Natural killer cell (primary cell): ENCODE data around the gene ADAM11. TPM values are rescaled to one million over a fixed set of nuclear protein-coding genes. Genes with fewer than 3 reads are reported as not detected.

ENCODE experiments used
- ATAC-seq, 3 donors: fragments of 150-1000 bp in 2 of 3; fragments of 200-7000 bp in 1 of 3; cut with Tn5 transposase; 1 replicate in 1 of 3; 2 replicates in 2 of 3; pipeline ENCODE4 v1.10.0; 2021; ENCODE audit warnings: mild to moderate bottlenecking in 2 of 3, moderate library complexity in 2 of 3
- DNase-seq, 2 donors: peaks; one replicate each; pipeline versions ENCODE4 v3.0.0 to v3.0.0-alpha.2; 2013 to 2021; ENCODE audit warnings: mixed read lengths in 1 of 2
- H3K27ac ChIP-seq: one replicate; pipeline ENCODE4 v1.5.1; 2013; ENCODE audit warnings: mild to moderate bottlenecking, low read length
- H3K27me3 ChIP-seq: one replicate; pipeline ENCODE4 v1.6.1; 2013; ENCODE audit warnings: low read length; ENCODE audit not compliant: control insufficient read depth, insufficient read depth
- H3K36me3 ChIP-seq: one replicate; pipeline ENCODE4 v1.6.1; 2013; ENCODE audit warnings: low read length; ENCODE audit not compliant: control insufficient read depth, insufficient read depth
- H3K4me1 ChIP-seq: one replicate; pipeline ENCODE4 v1.6.1; 2013; ENCODE audit warnings: low read length; ENCODE audit not compliant: control insufficient read depth, insufficient read depth
- H3K4me3 ChIP-seq: one replicate; pipeline ENCODE4 v1.5.1; 2013; ENCODE audit warnings: low read length
- H3K9me3 ChIP-seq: one replicate; pipeline ENCODE4 v1.6.1; 2013; ENCODE audit warnings: low read length; ENCODE audit not compliant: control insufficient read depth, insufficient read depth
- H3K27ac Mint-ChIP-seq, 2 donors: one replicate each; pipeline ENCODE4 v1.8.0; 2022; ENCODE audit warnings: mild to moderate bottlenecking in 2 of 2, mixed read lengths in 2 of 2, moderate library complexity in 1 of 2
- H3K27me3 Mint-ChIP-seq, 2 donors: one replicate each; pipeline ENCODE4 v1.8.0; 2022; ENCODE audit warnings: low read depth in 2 of 2, mixed read lengths in 2 of 2
- H3K36me3 Mint-ChIP-seq: one replicate; pipeline ENCODE4 v1.8.0; 2022; ENCODE audit warnings: mixed read lengths
- H3K4me1 Mint-ChIP-seq, 2 donors: one replicate each; pipeline ENCODE4 v1.8.0; 2022; ENCODE audit warnings: mixed read lengths in 2 of 2
- H3K4me3 Mint-ChIP-seq: one replicate; pipeline ENCODE4 v1.8.0; 2022; ENCODE audit warnings: mild to moderate bottlenecking, moderate library complexity, mixed read lengths
- H3K9me3 Mint-ChIP-seq, 2 donors: one replicate each; pipeline ENCODE4 v1.8.0; 2022; ENCODE audit warnings: mixed read lengths in 2 of 2
- WGBS: methylation state at CpG from one replicate; pipeline ENCODE4 v1.1.7; 2013; ENCODE audit warnings: missing lambda C conversion rate; ENCODE audit not compliant: insufficient coverage; 5-methylcytosine and 5-hydroxymethylcytosine counted together
- intact Hi-C: fragments of 100-400 bp; cut with micrococcal nuclease; formaldehyde crosslinking; loops from one replicate; pipeline ENCODE4 v1.14.2; 2022
- total RNA-seq, 4 donors: library from RNA; stranded (reverse); fragments of 120-200 nt in 1 of 4; gene quantifications; one replicate each; pipeline versions ENCODE4 v1.2.3 to v1.2.4, GENCODE V29; 2013 to 2022
- TF ChIP-seq, protein P1 (sequence below): fragments of 200-600 bp; IDR thresholded peaks from one replicate; pipeline ENCODE4 v1.8.0; 2022; ENCODE audit warnings: antibody characterized with exemption

ADAM11 gene
- total RNA-seq, 3 donors from 2014 or later (not counting 1 experiment from before 2014, with no cell fraction given), result 0.18 to 0.28 (median 0.28) TPM

DNA sequence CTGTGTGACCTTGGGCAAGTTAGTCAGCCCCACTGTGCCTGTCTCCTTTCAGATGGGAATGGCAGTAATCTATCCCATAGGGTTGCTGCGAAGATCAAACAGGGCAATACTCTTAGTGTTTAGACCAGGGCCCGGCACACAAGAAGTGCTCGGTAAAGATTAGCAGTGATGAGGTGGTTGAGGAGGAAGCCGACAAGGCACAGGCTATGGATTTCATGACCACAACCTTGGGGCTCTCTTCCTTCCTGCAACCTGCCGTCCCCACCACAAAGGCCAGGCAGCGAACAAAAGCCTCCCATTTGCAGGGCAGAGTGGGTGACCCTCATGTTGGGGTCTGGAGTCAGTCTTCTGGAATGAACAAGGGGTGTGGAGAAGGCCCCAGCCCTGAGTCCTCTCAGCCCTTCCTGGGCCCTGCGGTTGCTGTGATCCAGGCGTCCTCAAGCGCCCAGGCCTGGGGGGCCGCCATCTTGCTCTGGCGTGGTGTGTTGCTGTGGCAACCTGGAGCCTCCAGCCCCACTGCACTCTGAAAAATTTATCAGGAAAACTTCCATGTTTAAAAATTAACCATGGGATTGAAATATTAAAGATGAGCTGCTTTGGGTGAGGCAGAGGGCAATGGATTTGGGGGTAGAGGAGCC is 9.8 kb downstream of the ADAM11 start:
- Mint-ChIP-seq H3K4me3 (no peak overlapping the region), H3K4me1 (no peaks in the 10 kb centered on the region), H3K9me3 (no peaks in the 10 kb centered on the region), H3K27ac (no peak overlapping the region), H3K27me3 (no peaks in the 10 kb centered on the region), H3K36me3 (no peaks in the 10 kb centered on the region)
- H3K27ac ChIP-seq, result no peak overlapping the region
- no peaks in the 10 kb centered on the region for H3K9me3 ChIP-seq
- 31% methylated on average over 10 of the region's 11 CpGs for WGBS
- DNase-seq, result no peak
- peaks cover 12% of the 10 kb centered on the region for H3K4me1 ChIP-seq
- ATAC-seq, result no peak
- no peaks in the 10 kb centered on the region for H3K27me3 ChIP-seq
- intact Hi-C loops, result no loop called here
- TF ChIP-seq, protein P1, sequence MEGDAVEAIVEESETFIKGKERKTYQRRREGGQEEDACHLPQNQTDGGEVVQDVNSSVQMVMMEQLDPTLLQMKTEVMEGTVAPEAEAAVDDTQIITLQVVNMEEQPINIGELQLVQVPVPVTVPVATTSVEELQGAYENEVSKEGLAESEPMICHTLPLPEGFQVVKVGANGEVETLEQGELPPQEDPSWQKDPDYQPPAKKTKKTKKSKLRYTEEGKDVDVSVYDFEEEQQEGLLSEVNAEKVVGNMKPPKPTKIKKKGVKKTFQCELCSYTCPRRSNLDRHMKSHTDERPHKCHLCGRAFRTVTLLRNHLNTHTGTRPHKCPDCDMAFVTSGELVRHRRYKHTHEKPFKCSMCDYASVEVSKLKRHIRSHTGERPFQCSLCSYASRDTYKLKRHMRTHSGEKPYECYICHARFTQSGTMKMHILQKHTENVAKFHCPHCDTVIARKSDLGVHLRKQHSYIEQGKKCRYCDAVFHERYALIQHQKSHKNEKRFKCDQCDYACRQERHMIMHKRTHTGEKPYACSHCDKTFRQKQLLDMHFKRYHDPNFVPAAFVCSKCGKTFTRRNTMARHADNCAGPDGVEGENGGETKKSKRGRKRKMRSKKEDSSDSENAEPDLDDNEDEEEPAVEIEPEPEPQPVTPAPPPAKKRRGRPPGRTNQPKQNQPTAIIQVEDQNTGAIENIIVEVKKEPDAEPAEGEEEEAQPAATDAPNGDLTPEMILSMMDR, result no peak
- H3K36me3 ChIP-seq, result no peaks in the 10 kb centered on the region
- no peak overlapping the region for H3K4me3 ChIP-seq

DNA sequence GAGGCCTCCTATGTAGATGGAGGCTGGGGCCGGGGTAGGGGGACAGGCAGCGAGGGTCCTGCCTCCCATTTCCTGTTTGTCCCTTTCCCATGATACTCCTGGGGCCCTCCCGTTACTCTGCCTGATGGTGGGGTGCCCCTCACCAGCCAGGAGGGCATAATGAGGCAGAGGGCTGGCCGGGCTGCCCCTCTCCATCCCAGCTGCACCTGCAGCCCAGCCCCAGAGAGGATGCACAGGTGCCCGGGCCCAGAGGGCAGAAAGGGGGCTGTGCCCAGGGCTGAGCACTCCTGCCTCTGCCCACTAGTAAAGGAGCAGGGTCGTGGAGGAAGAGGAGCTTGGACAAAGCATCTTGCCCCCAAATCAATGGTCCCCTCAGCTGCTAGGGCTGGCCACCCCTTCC is 10.4 kb downstream of the ADAM11 start:
- Histone ChIP-seq H3K27ac (no peak overlapping the region), H3K4me3 (no peak overlapping the region), H3K4me1 (peaks cover 12% of the 10 kb centered on the region), H3K36me3 (no peaks in the 10 kb centered on the region), H3K27me3 (no peaks in the 10 kb centered on the region), H3K9me3 (no peaks in the 10 kb centered on the region)
- no peak overlapping the region for H3K4me3 Mint-ChIP-seq
- intact Hi-C loops, result no loop called here
- TF ChIP-seq, protein P1, result no peak
- no peaks in the 10 kb centered on the region for H3K27me3 Mint-ChIP-seq
- H3K4me1 Mint-ChIP-seq, result no peaks in the 10 kb centered on the region
- no peaks in the 10 kb centered on the region for H3K9me3 Mint-ChIP-seq
- ATAC-seq (no peak), DNase-seq (no peak)
- H3K36me3 Mint-ChIP-seq, result no peaks in the 10 kb centered on the region
- WGBS, result 67% methylated on average over 6 of the region's 6 CpGs
- H3K27ac Mint-ChIP-seq, result no peak overlapping the region

DNA sequence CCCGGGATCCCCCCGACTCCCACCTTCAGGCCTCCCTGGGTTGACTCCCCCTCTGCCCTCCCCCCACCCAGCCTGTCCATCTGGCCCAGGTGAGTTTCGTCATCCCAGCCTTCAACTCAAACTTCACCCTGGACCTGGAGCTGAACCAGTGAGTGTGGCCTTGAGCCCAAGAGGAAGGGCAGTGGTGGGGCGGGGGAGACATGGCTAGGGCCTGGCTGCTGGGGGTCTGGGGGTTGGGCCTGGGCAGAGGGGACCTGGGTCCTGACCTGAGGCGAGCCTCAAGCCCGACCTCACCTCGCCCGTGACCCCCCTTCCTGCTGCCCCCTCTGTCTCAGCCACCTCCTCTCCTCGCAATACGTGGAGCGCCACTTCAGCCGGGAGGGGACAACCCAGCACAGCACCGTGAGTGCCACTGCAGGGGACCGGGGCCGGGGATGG is 10.9 kb downstream of the ADAM11 start:
- intact Hi-C loops, result no loop called here
- no peak for DNase-seq
- H3K36me3 ChIP-seq, result no peaks in the 10 kb centered on the region
- H3K4me1 Mint-ChIP-seq, result peaks cover 0 to under 1% of the 10 kb centered on the region in 2 donors
- no peaks in the 10 kb centered on the region for H3K9me3 ChIP-seq
- TF ChIP-seq, protein P1, result no peak
- H3K4me1 ChIP-seq, result peaks cover 12% of the 10 kb centered on the region
- H3K27me3 Mint-ChIP-seq, result no peaks in the 10 kb centered on the region
- H3K27ac Mint-ChIP-seq, result no peak overlapping the region
- H3K36me3 Mint-ChIP-seq, result no peaks in the 10 kb centered on the region
- H3K9me3 Mint-ChIP-seq, result no peaks in the 10 kb centered on the region
- H3K27me3 ChIP-seq, result no peaks in the 10 kb centered on the region
- no peak for ATAC-seq
- no peak overlapping the region for H3K27ac ChIP-seq
- 64% methylated on average over 11 of the region's 15 CpGs for WGBS
- no peak overlapping the region for H3K4me3 ChIP-seq
- no peak overlapping the region for H3K4me3 Mint-ChIP-seq
